PFSK-1 (cell line): Measurements from ENCODE around the gene TNFRSF14.

Experiments used
- POLR2AphosphoS5 ChIP-seq: IDR thresholded peaks from 2 replicates; pipeline ENCODE4 v1.6.1; 2012; ENCODE audit warnings: low read depth, mild to moderate bottlenecking, control low read depth, low read length, moderate library complexity
- REST ChIP-seq, 2 experiments: IDR thresholded peaks; 2 replicates each; pipeline versions ENCODE4 v1.6.1 to v1.8.0; 2011 to 2012; ENCODE audit warnings: low read depth in 2 of 2, low read length in 2 of 2, control low read depth in 1 of 2, inconsistent platforms in 1 of 2, mild to moderate bottlenecking in 1 of 2, moderate library complexity in 1 of 2; ENCODE audit not compliant: insufficient read depth in 1 of 2
- TAF1 ChIP-seq: IDR thresholded peaks from 2 replicates; pipeline ENCODE4 v1.6.1; 2012; ENCODE audit warnings: low read length, control low read depth, borderline replicate concordance; ENCODE audit not compliant: insufficient read depth

GRCh38 chr1:2510366-2511155, 45.6 kb upstream of the TNFRSF14 start:
- no peak for TF ChIP-seq TAF1
- TF ChIP-seq POLR2AphosphoS5: no peak
- TF ChIP-seq REST (IDR thresholded peaks at IDR 0.05; ENCODE audit: insufficient read depth in 1 of 2, low read depth in 2 of 2, low read length in 2 of 2): no peak
